GM19035 (cell line): ENCODE measurements around the gene IFNAR1.
"Not testable (repeated sequence)": the region's sequence is repeated elsewhere in the genome, so short reads cannot be mapped to it uniquely, and the experiment has no call there.

Experiments used
- ATAC-seq: cut with Tn5 transposase; IDR thresholded peaks from one replicate; pipeline ENCODE4 v1.9.1; 2021; ENCODE audit not compliant: unreplicated experiment

Gene IFNAR1

DNA sequence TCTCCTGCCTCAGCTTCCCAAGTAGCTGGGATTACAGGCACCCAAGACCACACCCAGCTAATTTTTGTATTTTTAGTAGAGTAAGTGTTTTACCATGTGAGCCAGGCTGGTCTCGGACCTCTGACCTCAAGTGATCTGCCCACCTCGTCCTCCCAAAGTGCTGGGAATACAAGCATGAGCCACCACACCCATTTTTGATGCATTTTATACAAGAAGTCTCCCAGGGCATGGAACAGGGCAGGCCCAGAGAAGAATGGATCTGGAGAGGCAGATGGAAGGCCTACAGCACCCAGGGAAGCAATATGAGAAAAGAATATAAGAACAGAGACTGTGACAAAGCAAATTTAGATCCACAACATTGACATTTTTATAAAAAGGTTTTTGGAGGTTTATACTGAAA is 18.8 kb upstream of the IFNAR1 start:
- no peak for ATAC-seq

GRCh38 chr21:33308586-33309490 is 15.9 kb upstream of the IFNAR1 start:
- peak; percentile 78 for ATAC-seq

DNA sequence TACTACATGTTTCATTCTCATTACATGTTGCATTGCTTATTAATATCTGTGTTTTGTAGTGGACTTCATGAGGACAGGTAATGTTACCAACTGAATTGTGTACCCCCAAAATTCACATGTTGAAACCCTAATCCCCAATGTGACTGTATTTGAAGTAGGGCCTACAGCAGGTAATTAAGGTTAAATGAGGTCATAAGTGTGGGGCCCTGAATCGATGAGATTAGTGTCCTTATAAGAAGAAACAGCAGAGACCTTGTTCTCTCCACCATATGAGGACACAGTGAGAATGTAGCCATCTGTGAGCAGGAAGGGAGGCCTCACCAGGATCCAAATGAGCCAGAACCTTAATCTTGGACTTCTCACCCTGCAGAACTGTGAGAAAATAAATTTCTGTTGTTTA is 15.0 kb upstream of the IFNAR1 start:
- no peak for ATAC-seq

GRCh38 chr21:33312121-33312520 is 12.6 kb upstream of the IFNAR1 start:
- no peak for ATAC-seq

DNA sequence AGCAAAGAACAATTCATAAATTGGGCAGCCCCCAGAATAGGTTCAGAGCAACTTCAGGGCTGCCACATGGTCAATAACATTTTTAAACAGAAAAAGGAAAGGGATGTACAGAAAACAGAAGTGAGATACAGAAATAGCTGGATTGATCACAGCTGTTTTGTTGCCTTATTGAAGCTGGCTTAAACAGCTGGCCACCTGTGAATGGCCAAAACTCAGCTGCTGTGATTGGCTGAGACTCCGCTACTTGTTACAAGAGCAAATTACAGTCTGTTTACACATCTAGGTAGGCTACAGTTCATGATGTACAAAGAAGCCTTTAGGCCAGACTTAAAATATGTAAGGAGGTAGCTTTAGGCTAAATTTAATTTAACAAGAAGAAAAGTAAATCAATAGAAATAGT is 11.6 kb upstream of the IFNAR1 start:
- ATAC-seq, result no peak

DNA sequence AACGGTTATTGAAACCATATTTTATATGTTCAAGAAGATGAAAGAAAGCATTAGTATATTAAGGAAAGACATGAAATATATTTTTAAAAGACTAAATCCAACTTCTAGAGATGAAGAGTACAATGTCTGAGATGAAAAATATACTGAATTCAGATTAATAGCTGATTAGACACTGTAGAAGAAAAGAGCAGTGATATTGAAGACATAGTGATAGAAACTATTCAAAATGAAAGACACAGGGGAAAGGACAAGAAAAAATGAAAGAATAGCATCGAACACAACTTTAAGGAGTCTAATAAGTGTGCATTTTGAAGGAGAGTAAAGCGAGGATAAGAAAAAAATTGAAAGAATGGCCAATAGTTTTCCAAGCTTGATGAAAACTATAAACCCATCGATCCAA is 11.2 kb upstream of the IFNAR1 start:
- no peak for ATAC-seq

GRCh38 chr21:33314111-33314510 is 10.7 kb upstream of the IFNAR1 start:
- no peak for ATAC-seq

DNA sequence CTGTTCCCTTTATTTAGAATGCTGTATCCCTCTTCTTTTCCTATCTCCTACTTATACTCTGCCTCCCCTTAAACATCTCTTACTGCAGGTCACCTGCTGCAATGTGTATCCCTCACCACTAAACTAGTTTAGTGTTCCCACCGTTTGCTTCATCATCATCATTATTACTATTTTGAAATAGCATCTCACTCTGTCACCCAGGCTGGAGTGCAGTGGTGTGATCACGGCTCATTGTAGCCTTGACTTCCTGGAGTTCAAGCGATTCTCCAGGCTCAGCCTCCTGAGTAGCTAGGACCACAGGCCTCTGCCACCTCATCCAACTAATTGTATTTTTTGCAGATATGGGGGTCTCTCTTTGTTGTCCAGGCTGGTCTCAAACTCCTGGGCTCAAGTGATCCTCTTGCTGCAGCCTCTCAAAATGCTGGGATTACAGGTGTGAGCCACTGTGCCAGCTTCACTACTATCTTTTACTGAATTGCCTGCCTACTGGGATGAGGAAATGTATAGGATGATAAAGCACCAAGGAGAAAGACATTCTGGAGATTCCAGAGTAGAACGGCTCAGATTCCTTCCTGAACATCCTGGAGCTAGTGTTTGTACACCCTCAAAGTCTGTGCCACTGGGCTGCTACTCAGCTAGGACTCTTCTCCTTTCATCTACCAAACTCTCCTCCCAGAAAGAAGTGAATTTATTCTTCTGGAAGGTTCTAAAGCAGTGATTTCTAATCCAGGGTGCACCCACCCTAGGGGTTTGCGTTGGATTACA is 8.6 kb upstream of the IFNAR1 start:
- ATAC-seq, result no peak

DNA sequence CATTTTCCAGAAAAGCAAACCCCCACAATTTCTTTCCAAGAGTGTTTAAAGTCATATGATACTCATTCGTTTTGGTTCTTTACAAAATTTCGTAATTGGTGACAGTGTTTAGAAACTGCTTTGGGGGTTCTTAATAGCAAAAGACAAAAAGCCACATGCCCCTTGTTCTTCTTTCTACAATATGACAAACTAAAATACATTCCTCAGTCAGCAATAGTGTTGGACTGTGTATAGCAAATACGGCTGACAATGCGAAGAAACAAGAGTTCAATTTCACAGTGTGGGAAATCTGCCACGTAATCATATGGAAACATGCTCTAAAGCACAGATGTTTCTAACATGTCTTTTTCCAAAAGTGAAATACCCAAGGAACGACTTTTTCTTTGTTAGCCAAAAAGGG is 7.6 kb upstream of the IFNAR1 start:
- no peak for ATAC-seq

GRCh38 chr21:33317786-33318486 is 6.8 kb upstream of the IFNAR1 start:
- no peak for ATAC-seq

GRCh38 chr21:33321005-33321404 is 3.8 kb upstream of the IFNAR1 start:
- not testable (repeated sequence) for ATAC-seq

DNA sequence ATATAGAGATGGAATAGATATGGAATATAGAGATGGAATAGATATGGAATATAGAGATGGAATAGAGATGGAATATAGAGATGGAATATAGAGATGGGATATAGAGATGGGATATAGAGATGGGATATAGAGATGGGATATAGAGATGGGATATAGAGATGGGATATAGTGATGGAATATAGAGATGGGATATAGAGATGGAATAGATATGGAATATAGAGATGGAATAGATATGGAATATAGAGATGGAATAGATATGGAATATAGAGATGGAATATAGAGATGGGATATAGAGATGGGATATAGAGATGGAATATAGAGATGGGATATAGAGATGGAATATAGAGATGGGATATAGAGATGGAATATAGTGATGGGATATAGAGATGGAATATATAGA is 1.2 kb upstream of the IFNAR1 start:
- not testable (repeated sequence) for ATAC-seq

- peak; percentile 41 for ATAC-seq
Measured at GRCh38 chr21:33325222-33326067, 675 bp downstream of the IFNAR1 start.

DNA sequence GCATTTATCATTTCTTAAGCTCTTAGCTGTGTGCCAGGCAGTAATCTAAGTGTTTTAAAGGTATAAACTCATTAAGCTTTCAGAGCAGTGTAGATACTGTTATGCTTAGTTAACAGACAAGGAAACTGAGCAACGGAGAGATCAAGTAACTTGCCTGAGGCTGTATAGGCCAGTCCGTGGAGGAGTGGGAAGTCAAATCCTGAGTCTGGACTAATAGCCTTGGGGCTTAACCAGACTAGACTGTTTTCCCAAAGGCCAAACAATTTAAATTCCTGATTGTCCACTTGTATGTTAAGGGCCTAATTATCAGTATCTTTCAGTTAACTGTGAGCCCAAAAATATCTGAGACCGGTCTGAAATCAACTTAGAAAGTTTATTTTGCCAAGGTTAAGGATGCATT is 2.6 kb downstream of the IFNAR1 start:
- ATAC-seq, result no peak

- ATAC-seq, result no peak
Measured at GRCh38 chr21:33327792-33328433, 3.1 kb downstream of the IFNAR1 start.

- ATAC-seq, result no peak
Measured at GRCh38 chr21:33330726-33331125, 6.0 kb downstream of the IFNAR1 start.

DNA sequence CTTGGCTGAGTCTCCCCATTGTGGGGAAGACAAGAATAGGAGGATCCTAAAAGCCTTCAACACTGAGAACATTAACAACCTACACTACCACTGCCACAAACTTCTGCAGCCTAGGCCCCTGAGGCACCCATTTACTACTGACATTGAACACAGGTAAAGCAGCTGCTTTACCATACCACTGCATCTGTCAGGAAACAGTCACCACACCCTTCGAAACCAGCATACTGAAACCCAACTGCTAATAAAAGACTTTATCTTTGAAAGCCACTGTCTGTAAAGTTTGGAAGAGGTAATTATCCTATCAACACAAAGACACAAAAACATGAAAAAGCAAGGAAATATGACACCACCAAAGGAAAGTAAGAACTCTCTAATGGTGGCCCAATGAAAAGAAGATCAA is 7.4 kb downstream of the IFNAR1 start:
- ATAC-seq, result peak; percentile 79

GRCh38 chr21:33334191-33334590 is 9.4 kb downstream of the IFNAR1 start:
- ATAC-seq, result no peak

DNA sequence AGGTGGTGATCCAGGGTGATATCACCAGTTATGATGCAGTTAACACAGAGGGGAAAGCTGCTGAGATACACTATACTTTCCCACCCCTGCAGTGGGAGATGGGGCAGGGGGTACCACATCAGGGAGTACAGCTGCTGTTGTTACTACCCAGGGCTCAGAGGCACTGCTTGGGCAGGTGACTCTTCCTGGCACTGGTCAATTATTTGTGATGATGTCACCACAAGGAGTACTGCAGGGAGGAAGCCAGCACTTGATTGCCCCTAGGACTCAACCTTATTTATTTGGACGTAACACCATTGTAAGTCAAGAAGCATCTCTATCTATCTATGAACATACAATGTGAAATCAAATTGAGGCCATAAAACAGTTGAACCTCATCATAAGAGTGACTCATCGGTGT is 10.1 kb downstream of the IFNAR1 start:
- ATAC-seq, result no peak

DNA sequence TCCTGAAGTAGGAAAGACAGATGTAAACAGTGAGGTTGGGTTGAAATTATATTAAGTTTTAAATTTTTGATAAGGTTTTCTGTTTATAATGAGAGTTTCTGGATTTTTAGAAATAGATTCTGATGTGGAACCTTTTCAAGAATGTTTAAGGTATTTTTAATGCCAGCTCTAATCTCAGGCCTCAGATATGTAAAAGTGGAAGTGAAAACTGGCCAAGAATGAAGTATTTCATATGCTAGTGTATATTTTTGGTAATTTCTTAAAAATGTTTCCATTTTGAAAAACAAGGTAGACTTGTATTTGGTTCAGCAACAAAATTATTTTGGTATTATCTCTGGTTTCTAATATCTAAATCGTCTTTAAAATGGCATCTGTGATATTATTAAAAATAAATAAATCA is 14.4 kb downstream of the IFNAR1 start:
- ATAC-seq, result no peak
